ENCODE data around the gene ABHD12. TPM values are rescaled to one million over a fixed set of nuclear protein-coding genes. Genes with fewer than 3 reads are reported as not detected.

ABHD12 gene
- total RNA-seq, 1 donor from 2014 or later, result 58.0 TPM

- H3K36me3 Mint-ChIP-seq, result peaks cover 44% of the 10 kb centered on the region
- H3K27me3 Mint-ChIP-seq (ENCODE audit: low read depth), result no peaks in the 10 kb centered on the region
- TF ChIP-seq CTCF (IDR thresholded peaks at IDR 0.05; ENCODE audit: unreplicated experiment), result no peak
These were observed 131.3 kb downstream of the ABHD12 start for GRCh38 chr20:25259358-25259757.

DNA sequence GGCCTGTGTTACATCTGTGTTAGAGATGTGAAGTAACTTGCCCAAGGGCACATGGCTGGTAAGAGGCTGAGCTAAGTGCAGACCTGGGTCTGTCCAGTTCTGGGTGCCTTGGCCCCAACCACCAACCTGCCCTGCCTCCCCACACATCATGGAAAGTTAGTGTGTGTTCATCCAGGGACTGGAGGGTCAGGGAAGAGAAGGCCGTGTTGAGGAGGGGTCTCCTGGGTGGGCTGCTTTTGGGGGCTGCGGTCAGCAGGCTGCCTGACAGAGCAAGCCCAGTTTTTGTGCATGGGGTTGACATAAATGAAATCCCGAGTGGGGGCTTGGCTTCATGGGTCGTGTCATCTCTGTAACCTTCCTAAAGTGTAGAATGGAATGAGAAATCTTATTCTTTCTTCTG, 131.8 kb downstream of the ABHD12 start:
- Mint-ChIP-seq H3K4me1 (no peaks in the 10 kb centered on the region), H3K9me3 (peaks cover 16% of the 10 kb centered on the region), H3K4me3 (no peak overlapping the region), H3K27ac (no peak overlapping the region), H3K36me3 (peaks cover 42% of the 10 kb centered on the region), H3K27me3 (ENCODE audit: low read depth) (no peaks in the 10 kb centered on the region)
- no peak for DNase-seq (ENCODE audit: low spot score in 2 of 2, unreplicated experiment in 2 of 2)
- TF ChIP-seq CTCF (IDR thresholded peaks at IDR 0.05; ENCODE audit: unreplicated experiment), result no peak

More at GRCh38 chr20:25259358-25259757, 131.3 kb downstream of the ABHD12 start:
- Mint-ChIP-seq H3K4me1 (no peaks in the 10 kb centered on the region), H3K4me3 (no peak overlapping the region), H3K9me3 (peaks cover 20% of the 10 kb centered on the region), H3K27ac (no peak overlapping the region)
- DNase-seq (ENCODE audit: low spot score in 2 of 2, unreplicated experiment in 2 of 2), result no peak

- Mint-ChIP-seq H3K9me3 (peaks cover 16% of the 10 kb centered on the region), H3K27me3 (ENCODE audit: low read depth) (no peaks in the 10 kb centered on the region), H3K4me3 (no peak overlapping the region), H3K36me3 (peaks cover 42% of the 10 kb centered on the region), H3K4me1 (no peaks in the 10 kb centered on the region), H3K27ac (no peak overlapping the region)
- no peak for TF ChIP-seq CTCF (IDR thresholded peaks at IDR 0.05; ENCODE audit: unreplicated experiment)
- DNase-seq (ENCODE audit: low spot score in 2 of 2, unreplicated experiment in 2 of 2), result no peak
These were observed 132.2 kb downstream of the ABHD12 start for GRCh38 chr20:25258476-25258805.

DNA sequence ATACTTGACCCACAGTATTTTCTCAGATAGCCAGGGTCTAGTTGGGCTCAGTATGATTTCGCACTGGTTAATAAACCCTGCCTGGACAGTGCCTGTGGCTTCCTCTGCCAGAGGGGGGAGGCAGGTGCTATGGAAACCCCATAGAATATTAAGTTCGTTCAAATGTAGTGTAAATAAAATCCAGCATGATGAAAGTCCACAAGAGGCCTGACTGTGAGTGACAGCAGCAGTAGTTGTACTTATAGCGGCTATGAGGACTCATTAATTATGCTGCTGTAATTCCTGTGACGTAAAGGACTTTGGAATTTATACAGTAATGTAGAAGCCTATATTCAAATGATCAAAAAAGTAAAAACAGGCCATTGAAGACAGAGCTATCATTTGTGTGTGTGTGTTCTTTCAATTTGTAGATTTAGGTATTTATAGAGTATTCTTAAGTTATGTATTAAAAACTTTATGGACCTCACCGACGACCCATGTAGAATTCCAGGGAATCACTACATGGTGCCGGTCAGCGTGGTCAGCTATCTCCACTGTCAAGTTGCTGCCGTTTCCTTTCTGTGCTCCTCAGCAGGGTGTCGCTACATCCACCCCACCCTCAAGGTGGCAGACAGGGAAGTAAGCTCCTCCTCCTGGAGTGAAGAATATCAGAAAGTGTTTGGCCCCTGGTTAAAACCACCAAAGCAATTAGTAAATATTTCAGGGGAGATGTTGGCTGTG, 132.7 kb downstream of the ABHD12 start:
- H3K4me3 Mint-ChIP-seq, result no peak overlapping the region
- H3K9me3 Mint-ChIP-seq, result peaks cover 11% of the 10 kb centered on the region
- H3K27ac Mint-ChIP-seq, result no peak overlapping the region
- no peak for DNase-seq (ENCODE audit: low spot score in 2 of 2, unreplicated experiment in 2 of 2)
- H3K27me3 Mint-ChIP-seq (ENCODE audit: low read depth), result no peaks in the 10 kb centered on the region
- no peak for TF ChIP-seq CTCF (IDR thresholded peaks at IDR 0.05; ENCODE audit: unreplicated experiment)
- H3K4me1 Mint-ChIP-seq, result no peaks in the 10 kb centered on the region
- peaks cover 37% of the 10 kb centered on the region for H3K36me3 Mint-ChIP-seq

DNA sequence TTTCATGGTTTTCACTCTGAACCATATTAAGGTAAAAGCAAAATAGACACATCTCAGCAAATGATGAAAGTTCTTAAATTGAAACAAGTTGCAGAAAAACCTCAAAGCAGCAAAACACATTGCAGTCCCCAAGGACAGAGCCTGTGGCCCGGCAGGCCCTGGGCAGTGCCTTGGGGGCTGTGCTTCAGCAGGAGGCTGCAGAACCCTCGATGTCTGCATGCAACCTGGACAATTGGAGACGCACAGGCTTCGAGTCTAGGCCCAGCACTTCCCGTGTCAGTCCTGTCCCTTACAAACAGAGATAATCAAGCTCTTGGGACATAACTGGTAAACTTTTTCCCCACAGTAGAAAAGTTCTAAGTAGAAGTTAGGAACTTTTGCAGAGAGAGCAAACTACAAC, 133.5 kb downstream of the ABHD12 start:
- no peak for DNase-seq (ENCODE audit: low spot score in 2 of 2, unreplicated experiment in 2 of 2)
- no peaks in the 10 kb centered on the region for H3K4me1 Mint-ChIP-seq
- no peak overlapping the region for H3K27ac Mint-ChIP-seq
- peaks cover 35% of the 10 kb centered on the region for H3K36me3 Mint-ChIP-seq
- no peaks in the 10 kb centered on the region for H3K27me3 Mint-ChIP-seq (ENCODE audit: low read depth)
- peaks cover 7% of the 10 kb centered on the region for H3K9me3 Mint-ChIP-seq
- no peak overlapping the region for H3K4me3 Mint-ChIP-seq
- TF ChIP-seq CTCF (IDR thresholded peaks at IDR 0.05; ENCODE audit: unreplicated experiment), result no peak

Measured in mesothelial cell of epicardium (in vitro differentiated cells).